Stimulated activated naive CD8-positive, alpha-beta T cell treated with anti-CD3 and anti-CD28 coated beads, Interleukin-15, amount 100 ng/mL, for 72 hours (primary cell): ENCODE results near the gene DPH1.

Source experiments
- ATAC-seq: fragments of 150-1000 bp; cut with Tn5 transposase; 2 replicates; pipeline ENCODE4 v1.10.0; 2021; ENCODE audit warnings: mild to moderate bottlenecking, moderate library complexity
- DNase-seq, 2 donors: peaks; one replicate each; pipeline ENCODE4 v3.0.0; 2021 to 2022
- H3K27ac Mint-ChIP-seq, 2 donors: one replicate each; pipeline ENCODE4 v1.8.0; 2022; ENCODE audit warnings: mild to moderate bottlenecking in 2 of 2, mixed read lengths in 2 of 2, moderate library complexity in 2 of 2
- H3K27me3 Mint-ChIP-seq: one replicate; pipeline ENCODE4 v1.8.0; 2022; ENCODE audit warnings: mixed read lengths
- H3K4me1 Mint-ChIP-seq: one replicate; pipeline ENCODE4 v1.8.0; 2022; ENCODE audit warnings: mild to moderate bottlenecking, mixed read lengths
- H3K4me3 Mint-ChIP-seq, 2 donors: one replicate each; pipeline ENCODE4 v1.8.0; 2022; ENCODE audit warnings: mild to moderate bottlenecking in 2 of 2, mixed read lengths in 2 of 2, moderate library complexity in 1 of 2
- H3K9me3 Mint-ChIP-seq, 2 donors: one replicate each; pipeline ENCODE4 v1.8.0; 2022; ENCODE audit warnings: mixed read lengths in 2 of 2

Gene DPH1

GRCh38 chr17:2033153-2033552, 3.2 kb downstream of the DPH1 start:
- no peak overlapping the region for H3K27ac Mint-ChIP-seq
- peaks cover 11% of the 10 kb centered on the region for H3K27me3 Mint-ChIP-seq
- no peak overlapping the region for H3K4me3 Mint-ChIP-seq
- peaks cover 38% of the 10 kb centered on the region for H3K4me1 Mint-ChIP-seq
- ATAC-seq (no peak), DNase-seq (no peak)
- H3K9me3 Mint-ChIP-seq = no peaks in the 10 kb centered on the region

- peaks cover 28% of the 10 kb centered on the region for H3K4me1 Mint-ChIP-seq
- ATAC-seq = no peak
- no peaks in the 10 kb centered on the region for H3K9me3 Mint-ChIP-seq
- no peak overlapping the region for H3K4me3 Mint-ChIP-seq
- H3K27me3 Mint-ChIP-seq = peaks cover under 1% of the 10 kb centered on the region
- no peak for DNase-seq
- H3K27ac Mint-ChIP-seq = no peak overlapping the region
Observed at GRCh38 chr17:2034157-2034556, 4.2 kb downstream of the DPH1 start.

- Mint-ChIP-seq H3K27ac (peak overlapping the region; percentile 33 to 54), H3K9me3 (no peaks in the 10 kb centered on the region), H3K27me3 (no peaks in the 10 kb centered on the region), H3K4me1 (peaks cover 23% of the 10 kb centered on the region), H3K4me3 (no peak overlapping the region)
- DNase-seq (no peak), ATAC-seq (peak; percentile 18)
Observed at GRCh38 chr17:2034806-2035540, 5.0 kb downstream of the DPH1 start.

- H3K9me3 Mint-ChIP-seq = no peaks in the 10 kb centered on the region
- ATAC-seq = no peak
- peak overlapping the region in 1 of 2 donors; percentile 65 for H3K27ac Mint-ChIP-seq
- H3K27me3 Mint-ChIP-seq = no peaks in the 10 kb centered on the region
- no peak overlapping the region for H3K4me3 Mint-ChIP-seq
- peaks cover 21% of the 10 kb centered on the region for H3K4me1 Mint-ChIP-seq
- DNase-seq = no peak
Observed at GRCh38 chr17:2035541-2036488, 5.9 kb downstream of the DPH1 start.

DNA sequence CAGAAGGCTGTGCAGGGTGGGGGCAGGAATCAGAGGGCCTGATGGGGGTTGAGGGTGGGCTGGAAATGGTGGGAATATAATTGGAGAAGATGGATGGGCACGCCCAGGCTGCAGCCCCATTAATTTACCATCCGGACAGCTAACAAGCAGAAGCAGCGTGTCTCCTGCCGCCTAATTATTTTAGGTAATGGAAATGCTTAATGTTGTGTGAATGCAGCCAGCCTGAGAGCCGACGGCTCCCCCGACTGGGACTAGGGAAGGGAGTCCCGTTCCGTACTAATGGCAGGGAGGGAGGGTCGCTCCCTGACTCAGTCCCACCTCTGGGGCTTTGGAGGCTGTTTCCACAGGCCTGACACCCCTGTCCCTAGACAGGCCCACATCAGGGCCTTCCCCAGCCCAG, 7.2 kb downstream of the DPH1 start:
- ATAC-seq = no peak
- Mint-ChIP-seq H3K4me3 (no peak overlapping the region), H3K9me3 (no peaks in the 10 kb centered on the region), H3K27ac (peak overlapping the region; percentile 20 to 49), H3K27me3 (no peaks in the 10 kb centered on the region), H3K4me1 (peaks cover 17% of the 10 kb centered on the region)
- DNase-seq = no peak

DNA sequence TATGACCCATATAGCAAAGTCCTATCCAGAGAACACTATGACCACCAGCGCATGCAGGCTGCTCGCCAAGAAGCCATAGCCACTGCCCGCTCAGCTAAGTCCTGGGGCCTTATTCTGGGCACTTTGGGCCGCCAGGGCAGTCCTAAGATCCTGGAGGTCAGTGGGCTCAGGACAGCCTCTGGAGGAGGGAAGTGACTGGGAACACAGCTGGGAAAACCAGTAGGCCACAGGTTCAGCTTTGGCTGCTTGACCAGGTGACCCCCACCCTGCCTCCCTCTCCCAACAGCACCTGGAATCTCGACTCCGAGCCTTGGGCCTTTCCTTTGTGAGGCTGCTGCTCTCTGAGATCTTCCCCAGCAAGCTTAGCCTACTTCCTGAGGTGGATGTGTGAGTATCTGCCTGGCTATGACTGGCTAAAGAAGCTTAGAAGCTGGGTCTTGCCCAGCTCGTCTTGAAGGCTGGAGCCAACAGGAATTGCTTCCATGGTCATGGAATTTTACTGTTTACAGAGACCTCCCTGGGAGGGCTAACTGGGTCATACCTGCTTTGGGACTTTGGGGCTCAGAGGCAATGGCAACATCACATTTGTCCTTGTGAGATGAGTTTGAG, 10.4 kb downstream of the DPH1 start:
- no peaks in the 10 kb centered on the region for H3K27me3 Mint-ChIP-seq
- no peak overlapping the region for H3K4me3 Mint-ChIP-seq
- peaks cover 40% of the 10 kb centered on the region for H3K4me1 Mint-ChIP-seq

GRCh38 chr17:2040942-2041560, 11.1 kb downstream of the DPH1 start:
- H3K4me1 Mint-ChIP-seq = peaks cover 40% of the 10 kb centered on the region
- H3K4me3 Mint-ChIP-seq = peak overlapping the region; percentile 88 to 97
- no peaks in the 10 kb centered on the region for H3K9me3 Mint-ChIP-seq
- DNase-seq = no peak
- ATAC-seq = no peak
- no peak overlapping the region for H3K27ac Mint-ChIP-seq
- H3K27me3 Mint-ChIP-seq = no peaks in the 10 kb centered on the region

More for the DNA sequence above, 10.4 kb downstream of the DPH1 start:
- no peak for DNase-seq
- no peak overlapping the region for H3K27ac Mint-ChIP-seq
- ATAC-seq = no peak
- H3K9me3 Mint-ChIP-seq = no peaks in the 10 kb centered on the region

GRCh38 chr17:2041561-2042389, 11.8 kb downstream of the DPH1 start, which contains the start of gene OVCA2:
Gene OVCA2 (plus strand): TSS chr17:2042022. CDS start chr17:2042048, 26 bp downstream.
- peaks cover 40% of the 10 kb centered on the region for H3K4me1 Mint-ChIP-seq
- H3K9me3 Mint-ChIP-seq = no peaks in the 10 kb centered on the region
- peak; percentile 96 to 97 for DNase-seq
- peak within 1 kb of the TSS; percentile 94 to 97 for H3K27ac Mint-ChIP-seq
- no peaks in the 10 kb centered on the region for H3K27me3 Mint-ChIP-seq
- peak; percentile 96 for ATAC-seq
- H3K4me3 Mint-ChIP-seq = peak within 1 kb of the TSS; percentile 88 to 97

DNA sequence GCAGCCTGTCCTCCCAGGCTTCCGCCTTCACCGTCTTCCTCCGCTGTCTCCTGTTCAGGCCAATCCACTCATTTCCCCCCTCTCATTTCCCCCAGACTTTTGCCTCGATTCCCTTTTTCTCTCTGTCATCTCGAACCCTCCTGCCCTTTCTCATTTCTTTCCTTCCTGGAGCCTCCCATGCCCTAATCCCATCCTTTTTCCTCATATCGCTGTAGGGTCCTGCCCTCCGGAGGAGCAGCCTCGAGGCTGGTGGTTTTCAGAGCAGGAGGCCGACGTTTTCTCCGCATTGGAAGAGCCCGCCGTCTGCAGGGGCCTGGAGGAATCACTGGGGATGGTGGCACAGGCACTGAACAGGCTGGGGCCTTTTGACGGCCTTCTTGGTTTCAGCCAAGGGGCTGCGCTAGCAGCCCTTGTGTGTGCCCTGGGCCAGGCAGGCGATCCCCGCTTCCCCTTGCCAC, 12.5 kb downstream of the DPH1 start:
- DNase-seq (no peak), ATAC-seq (no peak)
- Mint-ChIP-seq H3K9me3 (no peaks in the 10 kb centered on the region), H3K27ac (peak overlapping the region; percentile 94 to 97), H3K4me3 (peak overlapping the region; percentile 88 to 97), H3K27me3 (no peaks in the 10 kb centered on the region), H3K4me1 (peaks cover 40% of the 10 kb centered on the region)

- DNase-seq = no peak
- Mint-ChIP-seq H3K4me3 (peak overlapping the region; percentile 88 to 97), H3K4me1 (peaks cover 40% of the 10 kb centered on the region), H3K27me3 (no peaks in the 10 kb centered on the region), H3K27ac (peak overlapping the region; percentile 91 to 97), H3K9me3 (no peaks in the 10 kb centered on the region)
- ATAC-seq = no peak
Observed at GRCh38 chr17:2042933-2043332, 13.0 kb downstream of the DPH1 start.

GRCh38 chr17:2043785-2044184, 13.8 kb downstream of the DPH1 start:
- Mint-ChIP-seq H3K27ac (no peak overlapping the region), H3K4me1 (peaks cover 44% of the 10 kb centered on the region), H3K4me3 (peak overlapping the region in 1 of 2 donors; percentile 88), H3K27me3 (peaks cover 7% of the 10 kb centered on the region), H3K9me3 (no peaks in the 10 kb centered on the region)
- DNase-seq (no peak), ATAC-seq (no peak)

- H3K9me3 Mint-ChIP-seq = no peaks in the 10 kb centered on the region
- DNase-seq (no peak), ATAC-seq (no peak)
- H3K27me3 Mint-ChIP-seq = peaks cover 7% of the 10 kb centered on the region
- no peak overlapping the region for H3K27ac Mint-ChIP-seq
- H3K4me1 Mint-ChIP-seq = peaks cover 50% of the 10 kb centered on the region
- H3K4me3 Mint-ChIP-seq = no peak overlapping the region
Observed at GRCh38 chr17:2044263-2044894, 14.4 kb downstream of the DPH1 start.

DNA sequence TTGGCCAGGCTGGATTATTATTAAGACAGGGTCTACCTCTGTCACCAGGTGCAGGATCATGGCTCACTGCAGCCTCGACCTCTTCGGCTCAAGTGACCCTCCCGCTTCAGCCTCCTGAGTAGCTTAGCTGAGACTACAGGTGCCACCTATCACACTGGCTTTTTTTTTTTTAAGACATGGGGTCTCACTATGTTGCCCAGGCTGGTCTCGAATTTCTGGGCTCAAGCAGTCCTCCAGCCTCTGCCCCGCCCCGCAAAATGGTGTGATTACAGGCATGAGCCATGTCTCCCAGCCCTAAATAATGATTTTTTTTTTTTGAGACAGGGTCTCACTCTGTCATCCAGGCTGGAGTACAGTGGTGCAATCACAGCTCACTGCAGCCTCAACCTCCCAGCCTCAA, 17.6 kb downstream of the DPH1 start:
- peaks cover 49% of the 10 kb centered on the region for H3K4me1 Mint-ChIP-seq
- H3K9me3 Mint-ChIP-seq = no peaks in the 10 kb centered on the region
- H3K4me3 Mint-ChIP-seq = no peak overlapping the region
- H3K27ac Mint-ChIP-seq = peak overlapping the region in 1 of 2 donors; percentile 81
- DNase-seq = no peak
- H3K27me3 Mint-ChIP-seq = peaks cover 25% of the 10 kb centered on the region
- no peak for ATAC-seq

DNA sequence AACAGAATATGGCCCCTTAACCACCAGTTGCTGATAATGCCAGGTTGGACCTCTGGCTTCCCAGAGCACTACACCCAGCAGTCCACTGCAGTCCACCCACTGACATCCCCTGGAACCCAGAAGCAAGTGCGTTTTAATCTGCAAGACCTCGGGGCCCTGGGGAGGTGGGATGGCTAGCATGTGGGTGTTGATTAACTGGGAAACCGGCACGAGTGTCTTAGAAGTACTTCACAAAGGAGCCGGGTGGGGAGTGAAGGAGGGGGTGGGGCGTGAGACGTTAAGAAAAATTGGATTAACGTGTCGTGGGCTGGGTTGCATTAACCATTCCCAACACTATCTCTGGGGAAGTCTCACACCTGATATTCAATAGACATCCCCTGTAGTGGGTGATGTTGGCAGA, 18.9 kb downstream of the DPH1 start:
- H3K27me3 Mint-ChIP-seq = peaks cover 25% of the 10 kb centered on the region
- ATAC-seq = no peak
- H3K9me3 Mint-ChIP-seq = no peaks in the 10 kb centered on the region
- peaks cover 47% of the 10 kb centered on the region for H3K4me1 Mint-ChIP-seq
- peak overlapping the region; percentile 70 to 75 for H3K4me3 Mint-ChIP-seq
- peak overlapping the region; percentile 54 to 72 for H3K27ac Mint-ChIP-seq
- DNase-seq = no peak
